ENCODE measurements around the gene WDFY4. TPM values are rescaled to one million over a fixed set of nuclear protein-coding genes. Genes with fewer than 3 reads are reported as not detected.

The WDFY4 gene
- total RNA-seq, 4 donors from 2014 or later = 5.0 to 16.5 (median 8.8) TPM

- 89 to 91% methylated on average over 12 to 16 of the region's 16 CpGs for WGBS, 2 donors
- Histone ChIP-seq H3K4me3 (no peak overlapping the region), H3K27me3 (no peaks in the 10 kb centered on the region), H3K4me1 (no peaks in the 10 kb centered on the region), H3K27ac (no peak overlapping the region), H3K36me3 (no peaks in the 10 kb centered on the region), H3K9me3 (peaks cover 0 to 7% (median 0%) of the 10 kb centered on the region in 4 donors)
- DNase-seq (ENCODE audit: low spot score in 2 of 2) = no peak
- TF ChIP-seq POLR2A (IDR thresholded peaks at IDR 0.05) (no peak), EP300 (IDR thresholded peaks at IDR 0.05) (no peak)
These were observed 272.9 kb downstream of the WDFY4 start for GRCh38 chr10:48957361-48958151.

GRCh38 chr10:48958598-48959190, 274.0 kb downstream of the WDFY4 start:
- no peak for DNase-seq (ENCODE audit: low spot score in 2 of 2)
- Histone ChIP-seq H3K36me3 (no peaks in the 10 kb centered on the region), H3K27ac (no peak overlapping the region), H3K4me1 (no peaks in the 10 kb centered on the region), H3K27me3 (no peaks in the 10 kb centered on the region), H3K9me3 (peaks cover 0 to 7% (median 0%) of the 10 kb centered on the region in 4 donors), H3K4me3 (no peak overlapping the region)
- 77 to 90% methylated on average over 1 of the region's 1 CpG for WGBS, 2 donors
- no peak for TF ChIP-seq POLR2A (IDR thresholded peaks at IDR 0.05)
- TF ChIP-seq EP300 (IDR thresholded peaks at IDR 0.05) = no peak
- no peak for TF ChIP-seq CTCF (IDR thresholded peaks at IDR 0.05)

- 84 to 96% methylated on average over 1 of the region's 1 CpG for WGBS, 2 donors
- no peak for TF ChIP-seq CTCF (IDR thresholded peaks at IDR 0.05)
- no peak for TF ChIP-seq EP300 (IDR thresholded peaks at IDR 0.05)
- TF ChIP-seq POLR2A (IDR thresholded peaks at IDR 0.05) = no peak
- no peak overlapping the region for H3K4me3 ChIP-seq
These were observed 279.4 kb downstream of the WDFY4 start for GRCh38 chr10:48964038-48964437.

GRCh38 chr10:48965460-48965859, 280.8 kb downstream of the WDFY4 start:
- H3K4me1 ChIP-seq = no peaks in the 10 kb centered on the region
- no peak overlapping the region for H3K4me3 ChIP-seq
- TF ChIP-seq EP300 (IDR thresholded peaks at IDR 0.05) (no peak), CTCF (IDR thresholded peaks at IDR 0.05) (no peak), POLR2A (IDR thresholded peaks at IDR 0.05) (no peak)
- no peak for DNase-seq (ENCODE audit: low spot score in 2 of 2)
- H3K27ac ChIP-seq = no peak overlapping the region
- no peaks in the 10 kb centered on the region for H3K36me3 ChIP-seq
- H3K9me3 ChIP-seq = no peaks in the 10 kb centered on the region
- WGBS, 2 donors = 96 to 97% methylated on average over 4 of the region's 4 CpGs
- no peaks in the 10 kb centered on the region for H3K27me3 ChIP-seq

More at GRCh38 chr10:48964038-48964437, 279.4 kb downstream of the WDFY4 start:
- Histone ChIP-seq H3K4me1 (no peaks in the 10 kb centered on the region), H3K36me3 (no peaks in the 10 kb centered on the region), H3K9me3 (peaks cover 0 to 7% (median 0%) of the 10 kb centered on the region in 4 donors), H3K27me3 (no peaks in the 10 kb centered on the region), H3K27ac (no peak overlapping the region)
- DNase-seq (ENCODE audit: low spot score in 2 of 2) = no peak

GRCh38 chr10:48968036-48968435, 283.4 kb downstream of the WDFY4 start:
- no peaks in the 10 kb centered on the region for H3K27me3 ChIP-seq
- no peak overlapping the region for H3K4me3 ChIP-seq
- H3K4me1 ChIP-seq = no peaks in the 10 kb centered on the region
- DNase-seq (ENCODE audit: low spot score in 2 of 2) = no peak
- TF ChIP-seq CTCF (IDR thresholded peaks at IDR 0.05) = no peak
- no peak for TF ChIP-seq EP300 (IDR thresholded peaks at IDR 0.05)
- no peak for TF ChIP-seq POLR2A (IDR thresholded peaks at IDR 0.05)
- peaks cover 0 to 3% (median 0%) of the 10 kb centered on the region in 4 donors for H3K9me3 ChIP-seq
- H3K36me3 ChIP-seq = no peaks in the 10 kb centered on the region
- no peak overlapping the region for H3K27ac ChIP-seq
- WGBS, 2 donors = 88 to 97% methylated on average over 3 of the region's 3 CpGs
